Hindlimb muscle (tissue), 1 donor: Measurements from ENCODE around the gene NUDT19. TPM values are rescaled to one million over a fixed set of nuclear protein-coding genes. Genes with fewer than 3 reads are reported as not detected.
"Not testable (repeated sequence)": the region's sequence is repeated elsewhere in the genome, so short reads cannot be mapped to it uniquely, and the experiment has no call there.

Experiments used
- DNase-seq: peaks from one replicate; pipeline ENCODE4 v3.0.0-alpha.2; 2013
- polyA plus RNA-seq: library from polyadenylated mRNA; unstranded; fragments of 120-200 nt; gene quantifications from one replicate; pipeline ENCODE4 v1.2.1, GENCODE V29; 2013; ENCODE audit not compliant: insufficient read length

The NUDT19 gene
- polyA plus RNA-seq, 1 donor, result 8.7 TPM

DNA sequence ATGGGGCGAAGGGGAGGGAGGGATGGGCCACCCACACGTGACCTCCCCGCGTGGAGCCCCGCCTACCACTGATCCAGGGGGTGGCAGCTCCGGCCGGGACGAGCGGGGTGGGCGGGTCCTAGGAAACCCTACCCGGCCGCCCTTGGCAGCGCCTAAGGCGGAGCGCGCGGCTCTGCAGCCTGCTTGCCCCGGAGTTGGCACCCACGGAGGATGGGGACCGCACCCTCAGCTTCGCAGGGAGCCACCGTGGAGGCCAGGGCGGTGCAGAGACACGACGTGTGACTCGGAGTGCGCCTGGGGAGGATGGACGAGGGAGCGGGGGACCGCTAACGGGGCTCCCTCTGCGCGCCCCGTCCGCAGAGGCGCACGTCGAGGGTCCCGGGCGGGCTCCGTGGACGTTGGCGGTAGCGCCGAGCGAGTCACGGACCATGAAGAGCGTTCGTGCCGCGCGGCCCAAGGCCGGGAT is 15.9 kb upstream of the NUDT19 start, which contains the start of gene RGS9BP:
TSS of gene RGS9BP (plus strand) at position 129 of the 466 bp plus-strand sequence. CDS start 416 bp downstream, outside the sequence.
- DNase-seq, result no peak

DNA sequence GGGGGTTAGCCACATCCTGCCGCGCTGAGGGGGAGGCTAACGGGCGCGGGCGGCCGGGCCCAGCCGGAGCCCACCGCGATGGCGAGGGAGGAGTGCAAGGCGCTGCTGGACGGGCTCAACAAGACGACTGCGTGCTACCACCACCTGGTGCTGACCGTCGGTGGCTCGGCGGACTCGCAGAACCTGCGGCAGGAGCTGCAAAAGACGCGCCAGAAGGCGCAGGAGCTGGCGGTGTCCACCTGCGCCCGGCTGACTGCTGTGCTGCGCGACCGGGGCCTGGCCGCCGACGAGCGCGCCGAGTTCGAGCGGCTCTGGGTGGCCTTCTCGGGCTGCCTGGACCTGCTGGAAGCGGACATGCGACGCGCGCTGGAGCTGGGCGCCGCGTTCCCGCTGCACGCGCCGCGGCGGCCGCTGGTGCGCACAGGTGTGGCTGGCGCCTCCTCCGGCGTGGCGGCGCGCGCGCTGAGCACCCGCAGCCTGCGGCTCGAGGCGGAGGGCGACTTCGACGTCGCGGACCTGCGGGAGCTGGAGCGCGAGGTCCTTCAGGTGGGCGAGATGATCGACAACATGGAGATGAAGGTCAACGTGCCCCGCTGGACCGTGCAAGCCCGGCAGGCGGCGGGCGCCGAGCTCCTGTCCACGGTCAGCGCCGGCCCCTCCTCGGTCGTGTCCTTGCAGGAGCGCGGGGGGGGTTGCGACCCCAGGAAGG is 15.3 kb upstream of the NUDT19 start:
- no peak for DNase-seq

DNA sequence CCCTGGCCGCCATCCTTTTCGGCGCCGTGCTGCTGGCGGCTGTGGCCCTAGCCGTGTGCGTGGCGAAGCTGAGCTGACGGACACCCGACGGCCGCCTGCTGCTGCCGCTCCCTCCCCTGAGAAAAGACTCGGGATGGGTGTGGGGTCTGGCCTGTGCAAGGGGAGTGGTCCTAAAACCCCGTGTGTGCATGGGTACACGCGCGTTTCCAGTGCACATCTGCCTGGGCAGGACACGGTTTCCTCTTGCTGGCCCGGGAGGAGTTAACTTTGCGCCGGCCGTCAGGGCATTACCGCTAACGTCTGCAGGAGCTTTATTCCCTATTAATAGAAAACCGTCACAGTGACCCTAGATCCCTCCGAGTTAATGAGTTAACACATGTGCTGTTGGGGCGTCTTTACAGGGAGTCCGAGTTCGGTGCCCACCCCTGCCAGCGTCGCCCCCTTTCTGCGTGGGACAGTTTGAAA is 14.7 kb upstream of the NUDT19 start:
- no peak for DNase-seq

DNA sequence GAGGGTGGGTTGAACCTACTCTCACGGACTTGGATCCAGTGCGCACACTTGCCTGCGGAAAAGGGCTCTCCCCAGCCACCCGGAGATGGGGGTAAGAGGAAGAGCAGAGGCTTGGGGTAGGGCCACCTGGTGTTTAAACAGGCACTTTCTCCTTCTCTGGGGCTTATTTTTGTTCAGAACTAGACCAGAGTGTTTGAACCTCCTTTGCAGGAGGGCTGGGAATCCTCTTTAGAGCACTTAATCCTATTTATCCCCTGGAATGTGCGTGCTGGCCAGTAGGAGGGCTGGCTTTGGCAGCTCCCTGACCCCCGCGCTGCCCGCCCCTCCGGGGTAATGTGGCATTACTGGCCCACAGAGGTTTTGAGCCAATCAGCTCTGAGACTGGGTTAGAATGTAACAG is 14.0 kb upstream of the NUDT19 start:
- DNase-seq, result no peak

DNA sequence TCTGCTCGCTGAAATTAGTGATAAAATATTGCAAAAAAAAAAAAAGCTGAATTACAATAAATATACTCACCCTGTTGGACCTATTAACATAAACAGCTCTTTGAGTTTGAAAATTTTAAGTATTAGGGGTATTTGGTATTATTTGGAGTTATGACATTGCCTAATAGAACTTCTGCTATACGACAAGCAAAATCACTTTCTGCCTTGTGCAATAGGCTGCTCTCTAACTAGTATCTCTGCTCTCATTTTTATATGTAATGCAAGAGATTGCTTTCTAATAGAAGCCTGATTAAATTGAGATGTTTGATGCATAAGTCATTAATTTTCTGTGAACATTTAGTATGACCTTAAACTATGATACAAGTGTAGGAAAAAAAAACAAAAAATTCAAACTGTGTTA is 10.6 kb upstream of the NUDT19 start:
- no peak for DNase-seq

DNA sequence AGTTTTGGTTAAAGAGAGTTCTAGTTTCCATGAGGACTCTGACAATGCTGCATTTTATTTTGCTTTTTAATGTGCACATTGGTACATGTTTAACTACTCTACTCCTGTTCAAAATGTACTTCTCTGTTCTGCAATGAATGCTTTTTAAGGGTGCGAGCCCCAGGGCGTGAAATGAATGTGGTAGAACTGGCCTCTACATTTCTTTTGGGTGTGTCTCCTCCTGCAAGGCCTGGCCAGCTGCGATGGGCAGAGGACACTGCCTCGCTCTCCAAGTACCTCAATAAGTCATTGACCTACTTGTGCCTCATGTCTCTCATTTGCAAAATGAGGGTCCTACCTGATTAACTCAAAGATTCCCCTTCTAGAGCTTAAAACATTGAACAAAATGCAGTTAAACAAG is 9.3 kb upstream of the NUDT19 start:
- no peak for DNase-seq

DNA sequence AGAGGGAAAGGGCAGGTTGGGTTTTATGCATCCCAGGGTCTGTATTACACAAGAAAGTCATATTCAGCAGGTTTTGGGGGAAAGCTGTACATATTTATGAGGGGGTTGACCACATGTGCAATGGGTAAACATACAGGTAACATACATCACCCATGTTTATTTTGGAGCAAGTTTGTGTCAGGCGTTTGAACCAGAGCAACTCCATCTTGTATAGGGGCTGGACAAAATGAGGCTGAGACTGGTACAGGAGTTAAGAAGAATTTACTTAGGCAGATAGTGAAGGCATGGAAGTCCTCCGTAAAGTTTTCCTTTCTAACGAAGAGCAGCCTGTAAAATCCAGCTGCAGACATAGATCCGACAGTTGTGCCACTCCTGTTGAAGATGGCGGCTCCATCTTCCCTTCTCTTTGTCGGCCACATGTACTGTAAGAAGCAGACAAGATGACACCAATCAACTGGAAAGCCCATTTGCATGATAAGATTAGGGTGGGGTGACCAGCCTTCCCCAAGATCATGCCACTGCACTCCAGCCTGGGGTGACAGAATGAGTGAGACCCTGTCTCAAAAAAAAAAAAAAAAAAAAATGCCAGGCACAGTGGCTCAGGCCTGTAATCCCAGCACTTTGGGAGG is 4.7 kb upstream of the NUDT19 start:
- DNase-seq, result no peak

DNA sequence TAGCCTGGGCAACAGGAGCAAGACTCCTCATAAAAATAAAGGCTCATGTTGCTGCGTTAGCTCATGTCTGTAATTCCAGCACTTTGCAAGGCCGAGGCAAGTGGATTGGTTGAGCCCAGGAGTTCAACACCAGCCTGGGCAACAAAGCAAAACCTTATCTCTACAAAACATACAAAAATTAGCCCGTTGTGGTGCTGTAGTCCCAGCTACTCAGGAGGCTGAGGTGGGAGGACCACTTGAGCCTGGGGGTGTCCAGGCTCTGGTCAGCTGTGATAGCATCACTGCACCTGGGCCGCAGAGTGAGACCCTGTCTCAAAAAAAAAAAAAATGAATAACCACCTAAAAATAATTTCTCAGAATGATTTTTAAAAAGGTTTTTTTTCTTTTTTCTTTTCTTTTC is 3.9 kb upstream of the NUDT19 start:
- no peak for DNase-seq

DNA sequence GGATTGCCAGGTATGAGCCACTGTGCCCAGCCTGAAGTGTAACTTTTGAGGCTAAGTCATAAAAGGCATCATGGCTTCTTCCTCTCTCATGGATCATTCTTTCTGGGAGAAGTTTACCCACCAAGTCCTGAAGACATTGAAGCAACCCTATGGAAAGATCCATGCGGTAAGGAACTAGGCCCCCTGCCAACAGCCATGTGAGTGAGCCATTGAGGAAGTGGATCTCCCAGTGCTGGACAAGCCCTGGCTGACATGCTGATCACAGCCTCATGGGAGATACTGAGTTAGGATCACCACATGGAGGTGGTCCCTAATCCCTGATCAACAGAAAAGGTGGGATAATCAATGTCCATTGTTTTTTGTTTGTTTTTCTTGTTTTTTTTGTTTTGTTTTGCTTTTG is 3.3 kb upstream of the NUDT19 start:
- DNase-seq, result no peak

DNA sequence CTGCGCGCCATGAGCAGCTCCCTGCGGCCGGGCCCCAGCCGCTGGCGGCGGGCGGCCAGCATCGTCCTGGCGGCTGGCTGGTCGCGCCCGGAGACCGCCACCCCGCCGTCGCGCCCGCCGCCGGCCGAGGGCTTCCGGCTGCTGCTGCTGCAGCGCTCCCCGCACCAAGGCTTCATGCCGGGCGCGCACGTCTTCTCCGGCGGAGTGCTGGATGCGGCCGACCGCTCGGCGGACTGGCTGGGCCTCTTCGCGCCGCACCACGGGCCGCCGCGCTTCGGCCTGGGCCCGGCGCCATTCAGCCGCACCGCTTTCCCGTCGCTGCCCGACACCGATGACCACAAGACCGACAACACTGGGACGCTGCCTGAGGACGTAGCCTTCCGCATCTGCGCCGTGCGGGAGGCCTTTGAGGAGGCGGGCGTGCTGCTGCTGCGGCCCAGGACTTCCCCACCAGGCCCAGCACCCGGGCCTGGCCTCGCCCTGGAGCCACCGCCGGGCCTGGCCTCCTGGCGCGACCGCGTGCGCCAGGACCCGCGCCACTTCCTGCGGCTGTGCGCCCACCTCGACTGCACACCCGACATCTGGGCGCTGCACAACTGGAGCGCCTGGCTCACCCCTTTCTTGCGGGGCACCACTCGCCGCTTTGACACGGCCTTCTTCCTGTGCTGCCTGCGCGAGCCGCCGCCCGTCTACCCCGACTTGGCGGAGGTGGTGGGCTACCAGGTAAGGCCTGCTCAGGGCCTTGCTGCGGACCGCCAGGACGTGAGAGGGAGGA is 518 bp downstream of the NUDT19 start:
- peak; percentile 78 for DNase-seq

DNA sequence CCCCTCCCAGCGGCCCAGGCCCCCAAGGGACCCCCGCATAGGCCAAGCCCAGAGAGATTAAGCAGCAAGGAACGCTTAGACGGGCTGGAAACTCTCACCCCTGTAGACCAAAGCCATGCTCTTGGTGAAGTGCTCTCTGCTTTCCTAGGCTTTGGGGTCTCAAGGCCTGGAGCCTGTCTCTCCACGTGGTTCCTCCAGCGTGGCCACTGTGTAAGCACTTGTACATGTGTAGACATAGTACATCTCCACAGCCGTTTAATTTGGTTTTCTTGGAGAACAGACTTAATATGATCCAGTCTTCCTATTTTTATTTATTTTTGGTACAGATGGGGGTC is 1.1 kb downstream of the NUDT19 start:
- no peak for DNase-seq

DNA sequence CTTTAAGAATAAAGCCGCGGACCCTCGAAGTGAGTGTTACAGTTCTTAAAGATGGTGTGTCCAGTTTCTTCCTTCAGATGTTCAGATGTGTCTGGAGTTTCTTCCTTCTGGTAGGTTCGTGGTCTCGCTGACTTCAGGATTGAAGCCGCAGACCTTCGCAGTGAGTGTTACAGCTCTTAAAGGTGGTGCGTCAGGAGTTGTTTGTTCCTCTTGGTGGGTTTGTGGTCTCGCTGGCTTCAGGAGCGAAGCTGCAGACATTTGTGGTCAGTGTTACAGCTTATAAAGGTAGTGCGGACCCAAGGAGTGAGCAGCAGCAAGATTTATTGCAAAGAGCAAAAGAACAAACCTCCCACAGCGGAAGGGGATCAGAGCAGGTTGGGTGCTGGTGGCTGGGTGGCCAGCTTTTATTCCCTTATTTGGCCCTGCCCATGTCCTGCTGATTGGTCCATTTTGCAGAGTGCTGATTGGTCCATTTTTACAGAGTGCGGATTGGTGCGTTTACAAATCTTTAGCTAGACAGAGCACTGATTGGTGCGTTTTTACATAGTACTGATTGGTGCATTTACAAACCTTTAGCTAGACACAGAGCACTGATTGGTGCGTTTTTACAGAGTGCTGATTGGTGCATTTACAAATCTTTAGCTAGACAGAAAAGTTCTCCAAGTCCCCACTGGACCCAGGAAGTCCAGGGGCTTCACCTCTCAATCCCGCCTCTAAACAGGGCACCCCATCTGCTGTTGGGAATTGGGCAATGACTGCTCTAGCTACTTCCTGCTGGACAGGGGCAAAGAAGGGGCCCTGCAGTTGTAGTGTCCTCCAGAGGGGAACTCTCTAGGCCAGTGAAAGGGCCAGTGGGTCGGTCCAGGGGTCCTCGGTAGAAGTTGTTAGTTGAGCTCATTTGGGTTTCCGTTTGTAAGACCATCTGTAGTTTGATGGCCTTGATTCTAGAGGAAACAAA is 1.8 kb downstream of the NUDT19 start:
- DNase-seq, result not testable (repeated sequence)

DNA sequence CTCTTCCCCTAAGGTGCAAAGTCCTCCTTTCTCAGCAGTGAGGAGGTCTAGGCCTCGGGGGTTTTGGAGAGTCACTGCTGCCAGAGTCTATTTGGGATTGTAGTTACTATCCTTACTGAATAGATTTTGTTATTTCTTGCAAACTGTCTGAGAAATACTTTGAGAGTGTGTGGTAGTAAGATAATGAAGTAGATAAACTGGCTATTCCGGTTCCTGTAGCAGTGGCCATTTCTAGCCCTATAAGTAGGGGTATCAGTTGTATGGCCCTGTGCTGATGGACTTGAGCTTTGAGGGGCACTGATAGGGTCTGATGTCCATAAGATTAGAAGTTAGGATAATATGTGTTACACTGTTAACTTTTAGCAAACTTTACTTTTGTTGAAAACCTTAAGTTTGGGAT is 2.7 kb downstream of the NUDT19 start:
- not testable (repeated sequence) for DNase-seq

DNA sequence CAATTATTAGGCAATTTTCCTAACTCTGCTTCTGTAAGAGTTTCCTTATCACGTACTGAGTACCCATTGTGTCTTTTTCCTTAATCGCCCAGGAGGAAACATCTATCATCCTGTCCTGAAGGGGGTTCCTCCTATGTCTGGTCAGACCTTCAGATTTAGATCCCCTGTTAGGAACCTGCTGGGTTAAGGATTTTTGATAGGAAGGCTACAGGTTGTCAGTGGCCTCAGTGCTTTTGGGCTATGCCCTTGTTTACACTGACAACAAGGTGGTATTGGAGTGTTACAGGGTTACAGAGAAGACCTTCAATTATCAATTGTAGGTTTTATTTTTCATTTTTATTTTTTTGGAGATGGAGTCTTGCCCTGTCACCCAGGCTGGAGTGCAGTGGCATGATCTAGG is 3.2 kb downstream of the NUDT19 start:
- DNase-seq, result not testable (repeated sequence)

DNA sequence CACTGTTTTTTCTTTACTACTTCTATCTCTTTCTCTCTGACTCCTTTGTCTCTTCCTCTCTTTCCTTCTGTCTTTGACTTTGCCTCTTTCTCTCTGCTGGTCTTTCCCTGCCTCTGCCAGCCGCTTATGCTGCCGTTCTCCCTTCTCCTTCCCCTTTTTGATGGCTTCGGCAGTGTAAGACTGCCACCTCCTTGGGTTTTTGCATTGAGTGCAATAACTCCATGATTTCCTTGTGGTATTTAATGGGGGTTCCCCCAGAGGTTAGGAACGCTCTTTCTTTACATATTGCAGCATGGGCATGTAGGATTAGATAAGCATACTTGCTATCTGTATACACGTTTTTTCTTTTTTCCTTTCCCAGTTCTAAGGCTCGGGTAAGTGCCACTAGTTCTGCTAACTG is 3.9 kb downstream of the NUDT19 start:
- DNase-seq, result not testable (repeated sequence)

DNA sequence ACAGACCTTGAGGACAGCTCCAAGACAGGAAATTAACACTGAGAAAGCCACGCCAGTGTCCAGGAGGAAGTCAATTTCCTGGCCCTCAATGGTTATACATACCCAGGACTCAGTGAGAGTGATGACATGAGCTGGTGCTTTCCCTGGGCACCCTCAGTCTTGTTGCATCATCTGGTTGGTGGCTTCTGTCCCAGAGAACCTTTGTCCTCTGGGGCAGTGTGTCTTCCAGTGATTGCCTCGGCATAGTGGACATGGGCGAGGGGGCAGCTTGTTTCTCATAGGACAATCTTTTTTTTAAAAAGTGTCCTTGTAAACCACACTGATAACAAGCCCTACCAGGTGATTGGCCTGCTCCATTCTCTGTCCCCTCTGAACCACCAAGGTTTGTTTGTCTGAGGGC is 5.2 kb downstream of the NUDT19 start:
- not testable (repeated sequence) for DNase-seq

DNA sequence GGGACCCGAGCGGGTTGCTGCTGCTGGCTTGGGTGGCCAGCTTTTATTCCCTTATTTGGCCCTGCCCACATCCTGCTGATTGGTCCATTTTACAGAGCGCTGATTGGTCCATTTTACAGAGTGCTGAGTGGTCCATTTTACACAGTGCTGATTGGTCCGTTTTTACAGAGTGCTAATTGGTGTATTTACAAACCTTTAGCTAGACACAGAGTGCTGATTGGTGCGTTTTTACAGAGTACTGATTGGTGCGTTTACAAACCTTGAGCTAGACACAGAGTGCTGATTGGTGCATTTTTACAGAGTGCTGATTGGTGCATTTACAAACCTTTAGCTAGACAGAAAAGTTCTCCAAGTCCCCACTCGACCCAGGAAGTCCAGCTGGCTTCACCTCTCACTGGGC is 8.5 kb downstream of the NUDT19 start:
- DNase-seq, result not testable (repeated sequence)

DNA sequence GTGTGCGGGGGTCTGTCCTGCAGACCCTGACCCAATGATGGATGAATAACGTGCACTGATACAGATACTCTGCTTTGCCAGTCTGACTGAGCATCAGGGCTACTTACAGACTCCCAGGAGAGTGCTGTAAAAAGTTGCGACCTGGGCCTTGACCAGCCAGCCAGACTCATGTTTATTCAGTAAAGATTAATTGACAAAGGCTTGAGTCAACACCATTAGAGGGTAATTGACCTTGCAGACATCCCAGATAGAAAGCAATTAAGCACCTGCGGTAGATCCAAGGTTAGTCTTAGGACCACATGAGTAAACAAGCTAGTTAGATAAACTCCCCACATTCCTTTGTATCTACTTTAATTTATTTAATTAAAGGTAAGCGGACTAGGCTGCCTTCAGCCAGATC is 10.4 kb downstream of the NUDT19 start:
- DNase-seq, result no peak

DNA sequence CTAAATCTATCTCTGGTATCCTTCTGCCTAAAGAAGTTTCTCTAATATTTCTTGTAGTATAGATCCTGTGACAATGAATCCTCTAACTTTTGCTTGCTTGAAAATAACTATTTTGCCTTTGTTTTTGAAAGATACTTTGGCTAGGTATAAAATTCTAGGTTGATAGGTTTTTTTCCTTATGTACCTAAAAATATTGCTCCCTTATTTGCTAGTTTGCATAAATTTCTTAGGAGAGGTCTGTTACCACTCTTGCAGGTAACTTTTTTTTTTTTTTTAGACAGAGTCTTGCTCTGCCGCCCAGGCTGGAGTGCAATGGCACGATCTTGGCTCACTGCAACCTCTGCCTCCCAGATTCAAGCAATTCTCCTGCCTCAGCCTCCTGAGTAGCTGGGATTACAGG is 12.4 kb downstream of the NUDT19 start:
- DNase-seq, result not testable (repeated sequence)

DNA sequence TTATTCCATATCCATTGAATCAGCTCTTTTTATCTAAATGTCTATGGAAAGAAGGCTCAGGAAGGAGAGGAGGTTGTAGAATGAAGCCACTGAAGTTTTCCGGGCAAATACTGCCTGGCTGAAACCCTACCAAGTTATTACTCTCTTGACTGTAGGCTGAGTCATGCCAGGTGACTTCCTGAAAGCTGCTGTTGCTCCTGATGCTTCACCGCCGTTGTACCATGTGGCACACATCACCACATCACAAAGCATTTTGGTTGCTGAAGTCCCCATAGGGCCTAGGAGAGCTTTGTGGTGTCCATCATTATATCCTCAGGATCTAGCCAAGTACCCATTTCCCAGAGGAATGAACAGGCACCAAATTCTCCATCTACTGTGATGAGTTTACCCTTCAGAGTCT is 16.8 kb downstream of the NUDT19 start:
- no peak for DNase-seq

DNA sequence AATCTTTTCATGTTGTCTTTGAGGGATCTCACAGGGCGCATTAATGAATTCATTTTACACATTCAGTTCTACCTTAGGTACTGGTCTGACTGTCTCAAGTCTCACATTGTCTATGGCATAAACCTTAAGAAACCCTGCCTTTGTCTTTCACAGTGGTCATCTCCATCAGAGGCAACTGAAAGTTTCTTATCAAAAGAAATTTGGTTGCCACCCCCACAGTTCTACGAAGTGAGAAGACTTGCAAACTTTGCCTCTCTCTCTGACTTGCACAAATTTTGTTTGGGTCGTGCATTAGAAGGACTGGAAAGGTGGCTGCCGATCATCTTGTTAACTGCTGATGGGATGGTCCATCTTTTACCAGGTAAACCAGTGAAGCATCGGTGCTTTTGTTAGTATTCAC is 17.4 kb downstream of the NUDT19 start:
- DNase-seq, result no peak

DNA sequence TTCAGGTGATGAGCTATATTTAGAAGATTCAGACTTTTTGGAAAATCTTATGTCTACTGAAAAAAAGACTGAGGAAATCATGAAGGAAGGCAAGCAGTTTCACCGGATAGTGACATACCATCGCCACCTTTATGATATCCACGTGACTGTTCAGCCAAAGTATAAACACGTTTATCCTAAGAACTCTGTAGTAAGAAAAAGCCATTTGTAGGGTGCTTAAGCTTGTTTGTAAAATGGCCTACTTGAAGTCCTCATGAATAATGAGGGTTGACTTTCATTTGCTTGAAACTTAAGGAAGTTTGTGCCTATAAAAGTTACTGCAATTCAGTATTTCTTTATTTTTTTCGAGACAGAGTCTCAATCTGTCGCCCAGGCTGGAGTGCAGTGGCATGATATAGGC is 20.1 kb downstream of the NUDT19 start:
- no peak for DNase-seq
